NCI-H82 treated with DMSO at 0.1 percent for 48 hours (cell line): ENCODE data around the gene CTSH.
A peak's percentile ranks its signal among the peaks of the same experiment; 100 is the strongest.

ENCODE experiments used
- DNase-seq: peaks from one replicate; lab custom pipeline; 2025; ENCODE audit not compliant: unreplicated experiment; lab: John Stamatoyannopoulos, UW

Gene CTSH

GRCh38 chr15:78944669-78945407, at the start of gene CTSH:
Gene CTSH, minus strand, starts transcription at chr15:78945046. Its CDS starts 65 bp downstream, at chr15:78944981.
- DNase-seq: peak; percentile 74

GRCh38 chr15:78993931-78994530, 49.2 kb upstream of the CTSH start:
- no peak for DNase-seq

- no peak for DNase-seq
Observed at GRCh38 chr15:78993257-78993930, 48.5 kb upstream of the CTSH start.

GRCh38 chr15:78992416-78993256, 47.8 kb upstream of the CTSH start:
- no peak for DNase-seq

- no peak for DNase-seq
Observed at GRCh38 chr15:78991879-78992278, 47.0 kb upstream of the CTSH start.

GRCh38 chr15:78991476-78991875, 46.6 kb upstream of the CTSH start:
- no peak for DNase-seq

- DNase-seq: no peak
Observed at GRCh38 chr15:78990278-78990677, 45.4 kb upstream of the CTSH start.

- DNase-seq: no peak
Observed at GRCh38 chr15:78989701-78990240, 44.9 kb upstream of the CTSH start.

GRCh38 chr15:78988361-78988911, 43.6 kb upstream of the CTSH start:
- DNase-seq: no peak

- DNase-seq: no peak
Observed at GRCh38 chr15:78987556-78988360, 42.9 kb upstream of the CTSH start.

GRCh38 chr15:78985859-78986475, 41.1 kb upstream of the CTSH start:
- no peak for DNase-seq

GRCh38 chr15:78984041-78984440, 39.2 kb upstream of the CTSH start:
- no peak for DNase-seq

GRCh38 chr15:78983146-78983918, 38.5 kb upstream of the CTSH start:
- DNase-seq: no peak

GRCh38 chr15:78982736-78983135, 37.9 kb upstream of the CTSH start:
- DNase-seq: no peak

- DNase-seq: no peak
Observed at GRCh38 chr15:78981532-78982313, 36.9 kb upstream of the CTSH start.

- DNase-seq: peak; percentile 64
Observed at GRCh38 chr15:78979456-78980320, 34.8 kb upstream of the CTSH start.

- DNase-seq: no peak
Observed at GRCh38 chr15:78978601-78979179, 33.8 kb upstream of the CTSH start.
